Mesendoderm (in vitro differentiated cells): ENCODE data around the gene PPP1R7.

Experiments
- DNase-seq: peaks from one replicate; pipeline ENCODE4 v3.0.0; 2013
- H2AK5ac ChIP-seq: 2 replicates; pipeline ENCODE4 v1.6.1; 2013; ENCODE audit warnings: low read length, inconsistent platforms
- H2BK120ac ChIP-seq: 2 replicates; pipeline ENCODE4 v1.6.1; 2013; ENCODE audit warnings: low read depth, mild to moderate bottlenecking, low read length, moderate library complexity, mixed read lengths
- H2BK15ac ChIP-seq: replicated peaks from 2 replicates; pipeline ENCODE4 v1.6.1; 2013; ENCODE audit warnings: low read depth, mild to moderate bottlenecking, moderate library complexity
- H2BK5ac ChIP-seq: 2 replicates; pipeline ENCODE4 v1.6.1; 2013; ENCODE audit warnings: low read length, inconsistent platforms
- H3K18ac ChIP-seq: 2 replicates; pipeline ENCODE4 v1.6.1; 2013; ENCODE audit warnings: mild to moderate bottlenecking, low read length, mixed read lengths
- H3K23ac ChIP-seq: one replicate; pipeline ENCODE4 v1.6.1; 2013; ENCODE audit warnings: low read length
- H3K27ac ChIP-seq: 2 replicates; pipeline ENCODE4 v1.5.1; 2013; ENCODE audit warnings: low read depth, mild to moderate bottlenecking, inconsistent platforms, low read length, moderate library complexity
- H3K27me3 ChIP-seq: 2 replicates; pipeline ENCODE4 v1.6.1; 2013; ENCODE audit warnings: low read length, control low read depth, mild to moderate bottlenecking, inconsistent platforms; ENCODE audit not compliant: insufficient read depth, poor library complexity
- H3K36me3 ChIP-seq: 2 replicates; pipeline ENCODE4 v1.6.1; 2013; ENCODE audit warnings: low read length, inconsistent platforms; ENCODE audit not compliant: control insufficient read depth, insufficient read depth
- H3K4ac ChIP-seq: one replicate; pipeline ENCODE4 v1.6.1; 2013; ENCODE audit warnings: low read depth, mild to moderate bottlenecking, low read length, moderate library complexity
- H3K4me1 ChIP-seq: 2 replicates; pipeline ENCODE4 v1.6.1; 2013; ENCODE audit warnings: low read depth, low read length, inconsistent platforms; ENCODE audit not compliant: control insufficient read depth
- H3K4me2 ChIP-seq: 2 replicates; pipeline ENCODE4 v1.6.1; 2013; ENCODE audit warnings: low read length
- H3K4me3 ChIP-seq: 2 replicates; pipeline ENCODE4 v1.5.1; 2013; ENCODE audit warnings: mild to moderate bottlenecking, low read length
- H3K56ac ChIP-seq: one replicate; pipeline ENCODE4 v1.6.1; 2013; ENCODE audit warnings: low read length
- H3K79me1 ChIP-seq: 2 replicates; pipeline ENCODE4 v1.6.1; 2013; ENCODE audit warnings: low read length, inconsistent platforms
- H3K79me2 ChIP-seq: 2 replicates; pipeline ENCODE4 v1.6.1; 2013; ENCODE audit warnings: mild to moderate bottlenecking, low read length; ENCODE audit not compliant: control insufficient read depth, insufficient read depth
- H3K9ac ChIP-seq: 2 replicates; pipeline ENCODE4 v1.6.1; 2013; ENCODE audit warnings: low read length, inconsistent platforms
- H4K5ac ChIP-seq: one replicate; pipeline ENCODE4 v1.6.1; 2013; ENCODE audit warnings: low read length
- H4K8ac ChIP-seq: one replicate; pipeline ENCODE4 v1.6.1; 2013; ENCODE audit warnings: low read depth, mild to moderate bottlenecking, control low read depth, low read length, moderate library complexity
- WGBS: extraction: QIAGEN DNeasy Blood & Tissue Kit; methylation state at CpG from one replicate; pipeline ENCODE4 v1.1.7; 2013; ENCODE audit warnings: low lambda C conversion rate, missing lambda C conversion rate; ENCODE audit not compliant: insufficient coverage; ENCODE audit errors: extremely low coverage; 5-methylcytosine and 5-hydroxymethylcytosine counted together

Gene PPP1R7

DNA sequence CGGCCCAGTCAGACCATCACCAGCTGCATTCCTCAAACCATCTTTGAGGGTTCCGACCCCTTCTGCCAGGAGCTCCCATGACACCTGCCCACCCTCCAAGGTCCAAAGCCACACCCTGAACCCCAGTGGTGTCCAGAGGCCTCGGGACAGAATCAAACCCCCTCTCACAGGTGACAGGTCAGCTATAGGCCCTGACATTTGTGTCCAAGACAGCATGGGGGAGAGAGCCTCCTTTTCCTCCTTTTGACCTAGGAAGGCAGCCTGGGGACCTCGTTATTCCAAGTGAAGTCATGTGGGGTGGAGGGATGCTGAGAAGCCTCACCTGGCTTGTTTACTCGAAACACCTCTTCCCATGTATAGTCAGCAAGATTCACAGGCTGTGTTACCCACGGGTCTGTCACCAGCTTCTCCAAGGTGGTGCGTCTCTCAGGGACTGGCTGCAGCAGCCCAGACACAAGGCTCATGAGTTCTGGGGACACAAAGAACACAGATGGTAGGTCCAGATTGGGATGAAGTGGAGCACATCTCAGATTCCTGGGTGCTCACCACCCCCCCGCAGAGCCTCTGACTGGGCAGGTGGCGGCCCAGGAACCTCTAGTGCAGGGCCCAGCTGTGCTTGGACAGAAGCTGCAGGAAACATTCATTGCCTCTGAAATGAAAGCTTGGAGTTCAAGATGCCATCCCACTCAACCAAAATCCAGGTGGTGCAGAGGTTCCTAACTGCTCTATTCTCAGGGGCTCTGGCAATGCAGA, 43.1 kb upstream of the PPP1R7 start:
- no peak overlapping the region for H4K8ac ChIP-seq
- H3K4me3 ChIP-seq, result no peak overlapping the region

GRCh38 chr2:241108271-241109209, 41.7 kb upstream of the PPP1R7 start:
- H3K4me1 ChIP-seq, result no peaks in the 10 kb centered on the region
- H3K56ac ChIP-seq, result no peak overlapping the region
- H4K8ac ChIP-seq, result no peak overlapping the region
- H3K23ac ChIP-seq, result no peak overlapping the region
- H3K9ac ChIP-seq, result no peak overlapping the region
- no peaks in the 10 kb centered on the region for H3K36me3 ChIP-seq
- H2BK120ac ChIP-seq, result no peak overlapping the region
- no peak overlapping the region for H2BK15ac ChIP-seq
- H3K18ac ChIP-seq, result no peak overlapping the region
- H3K79me2 ChIP-seq, result no peaks in the 10 kb centered on the region
- no peak overlapping the region for H3K4me2 ChIP-seq
- no peak overlapping the region for H2AK5ac ChIP-seq
- no peak overlapping the region for H3K4me3 ChIP-seq
- no peak overlapping the region for H3K4ac ChIP-seq
- H3K27me3 ChIP-seq, result no peaks in the 10 kb centered on the region
- DNase-seq, result no peak
- H4K5ac ChIP-seq, result no peak overlapping the region
- H3K27ac ChIP-seq, result no peak overlapping the region
- no peaks in the 10 kb centered on the region for H3K79me1 ChIP-seq
- WGBS, result 100% methylated on average over 6 of the region's 35 CpGs
- no peak overlapping the region for H2BK5ac ChIP-seq

More for the DNA sequence above, 43.1 kb upstream of the PPP1R7 start:
- no peak overlapping the region for H2BK5ac ChIP-seq
- H3K4ac ChIP-seq, result no peak overlapping the region
- no peak overlapping the region for H4K5ac ChIP-seq
- no CpG with 5 or more reads among the region's 9 CpGs for WGBS
- H3K23ac ChIP-seq, result no peak overlapping the region
- H3K79me2 ChIP-seq, result no peaks in the 10 kb centered on the region
- no peak for DNase-seq
- no peak overlapping the region for H2AK5ac ChIP-seq
- H3K56ac ChIP-seq, result no peak overlapping the region
- no peak overlapping the region for H3K9ac ChIP-seq
- H3K79me1 ChIP-seq, result no peaks in the 10 kb centered on the region
- no peaks in the 10 kb centered on the region for H3K4me1 ChIP-seq
- H2BK120ac ChIP-seq, result no peak overlapping the region
- H3K36me3 ChIP-seq, result no peaks in the 10 kb centered on the region
- H3K4me2 ChIP-seq, result no peak overlapping the region
- no peak overlapping the region for H3K18ac ChIP-seq
- H3K27me3 ChIP-seq, result no peaks in the 10 kb centered on the region
- no peak overlapping the region for H2BK15ac ChIP-seq
- H3K27ac ChIP-seq, result no peak overlapping the region

DNA sequence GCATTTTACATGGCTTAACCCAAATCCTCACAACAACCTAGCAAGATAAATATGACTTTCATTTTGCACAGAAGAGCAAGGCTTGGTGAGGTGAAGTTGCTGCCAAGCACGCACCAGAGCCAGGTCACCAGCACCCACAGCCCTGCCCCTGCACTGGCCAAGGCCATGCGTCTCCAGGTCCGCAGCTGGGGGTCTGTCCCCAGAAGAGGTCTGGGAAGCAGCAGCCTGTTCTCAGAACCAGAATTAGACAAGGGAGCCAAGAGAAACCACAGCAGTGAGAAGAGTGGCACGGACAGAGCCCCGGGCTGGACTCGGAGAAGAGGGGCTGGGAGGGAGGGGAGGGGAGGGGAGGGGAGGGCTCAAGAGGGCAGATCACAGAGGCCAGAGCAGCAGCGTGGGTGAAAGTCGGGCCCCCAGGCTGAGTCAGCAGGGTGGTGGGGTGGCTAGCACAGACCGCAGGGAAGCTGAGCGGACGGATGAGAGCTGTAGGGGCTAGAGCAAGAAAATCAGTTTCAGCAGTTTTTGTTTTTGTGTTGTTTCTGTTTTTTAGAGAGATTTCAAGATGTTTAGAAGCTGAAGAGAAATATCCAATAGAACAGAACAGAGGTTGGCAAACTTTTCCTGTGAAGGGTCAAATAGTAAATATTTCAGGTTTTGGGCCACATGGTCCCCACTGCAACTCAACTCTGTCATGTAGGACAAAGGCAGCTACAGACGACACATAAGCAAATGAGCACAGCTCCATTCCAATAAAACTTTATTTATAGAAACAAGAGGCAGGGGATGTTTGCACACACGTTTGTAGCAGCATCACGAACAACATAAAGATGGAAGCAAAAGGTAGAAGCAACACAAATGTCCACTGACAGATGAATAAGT, 40.8 kb upstream of the PPP1R7 start:
- Histone ChIP-seq H3K4ac (no peak overlapping the region), H3K79me2 (no peaks in the 10 kb centered on the region), H3K27ac (no peak overlapping the region), H3K4me1 (no peaks in the 10 kb centered on the region), H3K18ac (no peak overlapping the region), H2BK15ac (no peak overlapping the region), H2AK5ac (no peak overlapping the region), H3K23ac (no peak overlapping the region), H3K27me3 (no peaks in the 10 kb centered on the region), H4K5ac (no peak overlapping the region), H2BK5ac (no peak overlapping the region), H3K4me2 (no peak overlapping the region), H3K79me1 (no peaks in the 10 kb centered on the region), H3K36me3 (no peaks in the 10 kb centered on the region), H4K8ac (no peak overlapping the region), H3K9ac (no peak overlapping the region), H2BK120ac (no peak overlapping the region), H3K4me3 (no peak overlapping the region), H3K56ac (no peak overlapping the region)
- WGBS, result no CpG with 5 or more reads among the region's 14 CpGs
- no peak for DNase-seq

- Histone ChIP-seq H3K27ac (no peak overlapping the region), H3K4me2 (no peak overlapping the region)
- no CpG with 5 or more reads among the region's 9 CpGs for WGBS
Measured at GRCh38 chr2:241110089-241110606, 40.1 kb upstream of the PPP1R7 start.

DNA sequence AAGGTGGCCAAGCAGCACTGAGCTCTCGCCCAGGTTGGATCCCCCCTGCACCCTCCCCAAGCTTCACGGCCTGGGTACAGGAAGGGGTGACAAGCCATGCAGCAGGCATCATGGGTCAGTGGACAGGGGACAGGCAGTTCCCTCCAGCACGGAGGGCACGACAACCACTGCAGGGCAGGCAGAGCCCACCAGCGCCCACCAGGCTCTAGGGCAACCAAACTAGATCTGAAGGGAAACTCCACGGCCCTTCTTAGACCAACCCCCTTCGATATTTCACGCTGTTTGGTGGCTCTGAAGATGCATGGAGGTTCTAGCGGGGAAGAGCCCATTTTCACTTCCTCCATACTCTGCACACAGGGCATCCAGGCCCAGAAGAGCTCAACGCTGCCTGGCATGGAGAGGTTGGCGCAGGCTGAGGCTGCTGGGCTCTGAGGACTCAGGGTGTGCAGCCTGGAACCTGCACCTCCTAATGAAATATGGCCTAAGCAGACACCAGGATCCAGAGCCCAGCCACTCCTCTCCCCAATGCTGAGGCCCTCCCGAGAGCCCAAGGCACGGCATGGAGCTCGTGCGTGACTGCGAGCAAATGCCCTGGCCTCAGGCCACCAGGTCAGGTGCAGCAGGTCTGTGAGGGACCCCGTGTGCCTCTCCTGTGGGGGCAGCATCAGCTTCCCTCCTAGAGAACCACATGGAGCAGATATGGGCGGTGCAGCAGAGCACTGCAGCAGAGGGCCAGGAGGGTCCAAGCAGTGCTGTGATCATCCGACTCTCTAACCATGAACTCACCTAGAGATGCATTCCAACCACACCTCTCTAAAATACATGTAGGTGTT, 39.4 kb upstream of the PPP1R7 start:
- no peak overlapping the region for H4K8ac ChIP-seq
- H2BK120ac ChIP-seq, result no peak overlapping the region
- H3K27me3 ChIP-seq, result no peaks in the 10 kb centered on the region
- H3K9ac ChIP-seq, result no peak overlapping the region
- H3K4me2 ChIP-seq, result no peak overlapping the region
- no CpG with 5 or more reads among the region's 19 CpGs for WGBS
- no peak overlapping the region for H2AK5ac ChIP-seq
- H3K4ac ChIP-seq, result no peak overlapping the region
- H3K27ac ChIP-seq, result no peak overlapping the region
- no peaks in the 10 kb centered on the region for H3K4me1 ChIP-seq
- no peak overlapping the region for H3K18ac ChIP-seq
- no peak for DNase-seq
- no peak overlapping the region for H3K4me3 ChIP-seq
- no peak overlapping the region for H2BK5ac ChIP-seq
- H3K79me2 ChIP-seq, result no peaks in the 10 kb centered on the region
- no peaks in the 10 kb centered on the region for H3K36me3 ChIP-seq
- H3K23ac ChIP-seq, result no peak overlapping the region
- H3K79me1 ChIP-seq, result no peaks in the 10 kb centered on the region
- no peak overlapping the region for H3K56ac ChIP-seq
- no peak overlapping the region for H4K5ac ChIP-seq
- H2BK15ac ChIP-seq, result no peak overlapping the region

More at GRCh38 chr2:241110089-241110606, 40.1 kb upstream of the PPP1R7 start:
- Histone ChIP-seq H3K18ac (no peak overlapping the region), H2BK5ac (no peak overlapping the region), H3K9ac (no peak overlapping the region), H4K8ac (no peak overlapping the region), H3K79me2 (no peaks in the 10 kb centered on the region), H3K27me3 (no peaks in the 10 kb centered on the region), H3K79me1 (no peaks in the 10 kb centered on the region), H2BK15ac (no peak overlapping the region), H4K5ac (no peak overlapping the region), H3K56ac (no peak overlapping the region), H3K36me3 (no peaks in the 10 kb centered on the region), H2BK120ac (no peak overlapping the region), H3K4me3 (no peak overlapping the region), H2AK5ac (no peak overlapping the region), H3K23ac (no peak overlapping the region), H3K4me1 (no peaks in the 10 kb centered on the region), H3K4ac (no peak overlapping the region)
- DNase-seq, result no peak
